ENCODE results near the gene KPNA4.
"Not testable (repeated sequence)": the region's sequence is repeated elsewhere in the genome, so short reads cannot be mapped to it uniquely, and the experiment has no call there.

The KPNA4 gene

DNA sequence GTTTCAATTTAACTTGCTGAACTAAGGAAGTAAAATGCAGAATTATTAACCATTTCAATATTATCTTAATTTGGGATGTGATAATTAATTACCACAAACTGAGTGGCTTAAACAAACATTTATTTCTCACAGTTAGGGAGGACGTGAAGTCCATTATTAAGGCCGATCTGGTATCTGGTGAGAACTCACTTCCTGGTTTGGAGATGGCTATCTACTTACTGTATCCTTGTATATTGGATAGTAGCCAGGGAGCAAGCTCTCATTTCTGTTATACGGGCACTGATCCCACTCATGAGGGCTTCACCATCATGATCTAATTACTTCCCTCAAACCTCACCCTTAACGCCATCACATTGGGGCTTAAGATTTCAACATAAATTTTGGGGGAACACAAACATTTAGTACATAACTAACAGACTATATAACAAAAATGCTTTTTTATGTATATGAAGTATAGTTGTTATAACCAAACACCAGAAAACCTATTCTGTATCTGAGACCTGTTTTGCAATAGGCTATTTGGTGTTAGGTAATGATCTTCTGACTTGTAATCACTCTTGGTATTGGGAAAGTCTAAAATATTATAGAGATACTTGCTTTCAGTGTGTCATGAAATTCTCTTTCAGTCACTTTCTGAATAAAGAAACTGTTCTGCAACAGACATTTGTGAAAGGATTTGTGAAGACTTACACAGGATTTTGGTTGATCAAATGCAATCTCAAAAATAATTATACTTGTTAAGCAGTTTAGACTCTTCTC lies 4.7 kb upstream of the KPNA4 start:
- no peak for DNase-seq

DNA sequence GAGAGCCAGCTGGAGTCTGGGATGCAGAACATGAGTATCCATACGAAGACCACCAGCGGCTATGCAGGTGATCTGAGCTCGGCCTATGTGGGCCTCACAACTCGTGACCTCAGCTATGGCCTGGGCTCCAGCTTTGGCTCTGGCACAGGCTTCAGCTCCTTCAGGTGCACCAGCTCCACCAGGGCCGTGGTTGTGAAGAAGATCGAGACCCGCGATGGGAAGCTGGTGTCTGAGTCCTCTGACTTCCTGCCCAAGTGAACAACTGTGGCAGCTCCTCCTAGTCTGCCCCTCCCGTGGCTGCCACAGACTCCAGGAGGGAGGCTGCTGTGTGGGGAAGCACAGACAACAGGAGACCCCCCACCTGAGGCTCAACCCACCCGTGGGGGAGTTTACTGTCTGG lies 3.6 kb upstream of the KPNA4 start:
- no peak for DNase-seq

DNA sequence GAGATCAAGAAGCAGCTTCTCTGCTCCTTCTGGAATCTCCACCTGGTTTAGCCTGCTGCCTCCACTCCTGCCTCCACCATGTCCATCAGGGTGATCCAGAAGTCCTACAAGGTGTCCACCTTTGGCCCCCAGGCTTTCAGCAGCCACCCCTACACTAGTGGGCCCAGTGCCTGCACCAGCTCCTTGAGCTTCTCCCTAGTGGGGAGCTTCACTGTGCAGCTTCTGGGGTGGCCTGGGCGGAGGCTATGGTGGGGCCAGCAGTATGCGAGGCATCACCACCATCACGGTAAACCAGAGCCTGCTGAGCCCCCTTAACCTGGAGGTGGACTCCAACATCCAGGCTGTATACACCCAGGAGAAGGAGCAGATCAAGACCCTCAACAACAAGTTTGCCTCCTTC lies 2.4 kb upstream of the KPNA4 start:
- DNase-seq: no peak

DNA sequence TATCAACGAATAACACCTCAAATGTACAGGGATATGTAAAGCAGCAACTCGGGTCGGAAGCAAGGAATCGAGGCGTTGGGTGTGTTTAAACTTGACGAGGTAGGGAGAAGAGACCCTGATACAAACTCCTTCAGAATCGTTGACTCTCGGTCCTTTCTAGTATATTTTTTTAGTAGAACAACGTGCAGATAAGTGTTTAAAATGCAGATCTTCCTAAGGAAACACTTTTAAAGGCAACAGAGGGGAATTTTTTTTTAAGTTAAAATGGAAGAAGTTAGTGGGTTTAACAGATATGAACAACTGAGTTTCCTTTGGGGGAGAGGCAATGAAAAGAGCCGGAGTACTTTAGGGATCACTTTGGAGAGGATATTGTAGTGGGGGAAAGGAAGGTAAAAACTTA lies 1.1 kb upstream of the KPNA4 start:
- DNase-seq: no peak

DNA sequence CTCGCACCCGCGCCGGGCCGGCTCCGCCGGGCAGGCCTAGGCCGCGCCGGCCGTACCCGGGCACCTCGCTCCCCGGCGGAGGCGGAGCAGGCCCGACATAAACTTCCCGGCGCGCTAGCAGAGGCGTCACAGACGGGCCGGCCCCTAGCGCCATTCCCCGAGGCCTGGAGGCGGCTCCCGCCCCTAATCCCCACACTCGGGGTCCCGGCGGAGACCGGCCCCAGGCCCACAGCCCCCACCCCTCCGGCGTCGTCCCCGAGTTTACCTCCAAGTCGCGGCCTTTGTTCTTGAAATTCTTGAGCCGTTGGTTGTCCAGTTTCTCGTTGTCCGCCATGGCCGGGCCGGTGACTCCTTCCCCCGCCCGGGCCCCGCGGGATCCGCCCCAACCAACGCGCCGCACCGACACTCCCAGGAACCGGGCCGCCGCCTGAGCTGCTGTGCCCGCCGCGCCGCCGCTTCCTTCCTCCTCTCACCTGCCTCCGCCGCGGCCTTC lies 376 bp downstream of the KPNA4 start:
- peak in 1 of 2 donors; percentile 44 for DNase-seq

GRCh38 chr3:160564258-160564911 lies 986 bp downstream of the KPNA4 start:
- DNase-seq: no peak

GRCh38 chr3:160562952-160563351 lies 2.4 kb downstream of the KPNA4 start:
- no peak for DNase-seq

GRCh38 chr3:160557571-160557970 lies 7.8 kb downstream of the KPNA4 start:
- no peak for DNase-seq

DNA sequence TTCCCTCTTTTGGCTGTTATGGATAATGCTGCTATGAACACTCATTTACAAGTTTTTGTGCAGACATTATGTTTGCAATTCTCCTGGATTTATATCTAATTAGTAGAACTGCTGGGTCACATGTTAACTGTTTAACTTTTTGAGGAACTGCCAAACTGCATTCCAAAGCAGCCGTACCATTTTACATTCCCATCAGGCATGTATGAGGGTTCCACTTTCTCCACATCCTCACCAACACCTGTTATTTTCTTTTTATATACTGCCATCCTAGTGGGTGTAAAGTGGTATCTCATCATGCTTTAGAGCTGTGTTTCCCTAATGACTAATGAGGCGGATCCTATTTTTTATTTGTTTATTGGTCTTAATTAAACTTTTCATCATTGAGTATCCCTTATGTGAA lies 9.2 kb downstream of the KPNA4 start:
- no peak for DNase-seq

DNA sequence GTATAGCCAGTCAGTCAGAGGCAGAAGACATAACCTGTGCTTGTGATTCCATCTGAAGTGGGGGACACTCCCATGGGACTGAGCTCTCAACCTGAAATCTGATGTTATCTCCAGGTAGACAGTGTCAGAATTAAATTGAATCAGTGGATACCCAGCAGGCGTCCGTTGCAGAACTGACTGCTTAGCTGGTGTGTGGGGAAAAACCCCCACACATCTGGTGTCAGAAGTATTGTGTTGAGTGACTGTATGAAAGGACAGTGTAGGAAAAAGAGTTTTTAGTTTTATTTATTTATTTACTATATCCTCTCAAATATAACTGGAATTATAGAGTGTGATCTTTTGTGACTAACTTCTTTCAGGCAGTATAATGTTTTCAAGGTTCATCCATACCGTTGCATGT lies 10.4 kb downstream of the KPNA4 start:
- DNase-seq: no peak

- no peak for DNase-seq
These were observed 11.5 kb downstream of the KPNA4 start for GRCh38 chr3:160553827-160554226.

DNA sequence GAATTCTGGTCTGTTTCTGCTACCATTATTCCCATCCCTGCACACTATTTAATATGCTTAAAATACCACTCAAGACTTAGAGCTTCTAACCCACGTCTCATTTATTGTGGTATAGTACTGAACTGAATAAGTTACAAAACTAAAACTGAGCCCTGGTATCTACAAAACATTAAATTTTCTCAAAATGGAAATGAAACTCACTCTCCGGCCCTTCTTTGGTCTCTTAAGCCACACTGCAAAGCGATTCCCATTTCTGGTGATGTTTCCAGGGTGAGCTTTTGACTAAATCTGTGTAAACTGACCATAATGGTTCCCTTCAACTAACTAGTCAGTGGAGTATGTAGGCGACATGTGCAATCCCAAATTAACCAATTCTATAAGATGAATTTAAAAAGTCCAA lies 18.6 kb downstream of the KPNA4 start:
- no peak for DNase-seq

DNA sequence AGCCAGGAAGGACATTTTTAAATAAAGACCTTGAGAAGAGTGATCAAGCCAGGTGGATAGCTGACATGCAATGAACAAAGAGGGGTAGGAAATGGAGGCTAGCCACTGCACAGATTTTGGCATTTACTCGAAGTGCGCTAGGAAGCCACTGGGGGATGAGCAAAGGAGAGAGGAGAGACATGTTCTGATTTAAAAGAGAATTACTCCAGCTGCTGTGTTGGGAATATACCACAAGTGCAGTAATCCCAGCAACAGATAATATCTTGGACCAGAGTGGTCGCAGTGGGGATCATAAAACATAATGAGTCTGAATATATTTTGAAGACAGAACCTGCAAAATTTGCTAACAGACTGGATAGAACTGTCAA lies 19.9 kb downstream of the KPNA4 start:
- DNase-seq: no peak

GRCh38 chr3:160544844-160545503 lies 20.4 kb downstream of the KPNA4 start:
- DNase-seq: no peak

GRCh38 chr3:160540551-160540950 lies 24.8 kb downstream of the KPNA4 start:
- no peak for DNase-seq

DNA sequence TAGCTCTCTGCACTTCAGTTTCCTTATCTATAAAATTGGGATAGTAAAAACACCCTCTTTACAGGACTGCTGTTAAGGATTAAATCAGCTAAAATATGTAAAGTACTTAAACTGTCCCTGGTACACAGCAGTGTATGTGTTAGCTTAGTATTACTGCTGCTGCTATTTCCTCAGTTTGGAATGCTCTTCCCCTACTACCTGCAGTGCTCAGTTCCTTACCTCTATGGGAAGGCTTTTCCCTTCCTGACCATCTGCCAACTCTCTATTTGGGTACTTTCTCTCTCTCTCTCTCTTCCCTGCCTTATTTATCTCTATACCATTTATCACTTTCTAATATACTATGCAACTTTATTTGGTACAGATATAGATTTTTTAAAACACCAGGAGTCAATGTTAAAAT lies 26.5 kb downstream of the KPNA4 start:
- DNase-seq: no peak

- DNase-seq: no peak
These were observed 27.6 kb downstream of the KPNA4 start for GRCh38 chr3:160537729-160538128.

GRCh38 chr3:160532371-160532770 lies 33.0 kb downstream of the KPNA4 start:
- DNase-seq: no peak

GRCh38 chr3:160531311-160531710 lies 34.1 kb downstream of the KPNA4 start:
- DNase-seq: no peak

DNA sequence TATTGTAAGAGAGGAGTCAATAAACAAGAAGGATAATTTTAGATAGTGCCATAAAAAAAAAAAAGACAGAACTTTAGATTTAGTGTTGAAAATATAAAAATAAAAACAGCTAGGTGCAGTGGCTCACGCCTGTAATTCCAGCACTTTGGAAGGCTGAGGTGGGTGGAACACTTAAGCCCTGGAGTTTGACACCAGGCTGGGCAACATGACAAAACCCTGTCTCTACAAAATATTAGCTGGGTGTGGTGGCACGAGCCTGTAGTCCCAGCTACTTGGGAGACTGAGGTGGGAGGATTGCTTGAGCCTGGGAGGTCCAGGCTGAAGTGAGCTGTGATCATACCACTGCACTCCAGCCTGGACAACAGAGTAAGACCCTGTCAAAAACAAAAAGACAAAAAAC lies 49.0 kb downstream of the KPNA4 start:
- not testable (repeated sequence) for DNase-seq

- DNase-seq: no peak
These were observed 64.0 kb downstream of the KPNA4 start for GRCh38 chr3:160501325-160501724.

DNA sequence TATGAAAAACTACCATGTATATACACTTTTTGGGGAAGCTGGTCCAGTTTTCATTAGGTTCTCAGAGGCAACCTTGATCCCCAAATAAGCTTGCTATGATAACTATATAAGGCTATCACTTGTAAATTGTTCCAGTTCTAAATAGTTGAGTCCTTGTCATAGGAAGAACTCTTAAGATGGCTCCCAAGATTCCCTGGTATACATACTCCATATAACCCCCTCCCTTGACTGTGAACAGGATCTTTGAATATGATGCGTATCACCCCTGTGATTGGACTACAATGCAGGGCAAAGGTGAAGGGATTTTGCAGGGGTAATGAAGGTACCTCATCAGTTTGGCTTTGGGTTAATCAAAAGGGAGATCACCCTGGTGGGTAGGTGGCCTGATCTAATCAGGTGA lies 67.2 kb downstream of the KPNA4 start:
- no peak for DNase-seq

GRCh38 chr3:160490166-160490565 lies 75.2 kb downstream of the KPNA4 start:
- no peak for DNase-seq

DNA sequence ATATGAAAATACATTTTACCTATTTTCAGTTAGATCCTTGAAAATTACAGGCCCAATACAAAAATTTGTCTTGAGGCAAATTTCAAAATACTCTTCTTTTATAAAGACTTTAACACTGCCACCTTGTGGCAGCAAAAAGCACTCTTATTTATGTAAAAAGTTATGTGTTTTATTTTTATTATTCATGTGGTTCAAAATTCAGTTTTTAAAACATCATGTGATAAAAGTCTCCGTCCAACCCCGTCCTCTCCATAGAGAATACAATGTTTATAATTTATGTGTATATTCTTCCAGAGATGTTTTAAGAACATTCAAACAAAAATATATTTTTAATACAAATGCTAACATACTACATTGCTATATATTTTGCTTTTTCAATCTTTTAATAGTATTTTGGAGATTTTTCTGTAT lies 78.9 kb downstream of the KPNA4 start:
- DNase-seq: peak in 1 of 2 donors; percentile 3
